GM21423 (cell line): Measurements from ENCODE around the gene TCEAL9.
"Not testable (repeated sequence)": the region's sequence is repeated elsewhere in the genome, so short reads cannot be mapped to it uniquely, and the experiment has no call there.

Experiments used
- ATAC-seq: cut with Tn5 transposase; IDR thresholded peaks from one replicate; pipeline ENCODE4 v1.9.1; 2021; ENCODE audit warnings: mild to moderate bottlenecking, moderate library complexity; ENCODE audit not compliant: unreplicated experiment

The TCEAL9 gene

DNA sequence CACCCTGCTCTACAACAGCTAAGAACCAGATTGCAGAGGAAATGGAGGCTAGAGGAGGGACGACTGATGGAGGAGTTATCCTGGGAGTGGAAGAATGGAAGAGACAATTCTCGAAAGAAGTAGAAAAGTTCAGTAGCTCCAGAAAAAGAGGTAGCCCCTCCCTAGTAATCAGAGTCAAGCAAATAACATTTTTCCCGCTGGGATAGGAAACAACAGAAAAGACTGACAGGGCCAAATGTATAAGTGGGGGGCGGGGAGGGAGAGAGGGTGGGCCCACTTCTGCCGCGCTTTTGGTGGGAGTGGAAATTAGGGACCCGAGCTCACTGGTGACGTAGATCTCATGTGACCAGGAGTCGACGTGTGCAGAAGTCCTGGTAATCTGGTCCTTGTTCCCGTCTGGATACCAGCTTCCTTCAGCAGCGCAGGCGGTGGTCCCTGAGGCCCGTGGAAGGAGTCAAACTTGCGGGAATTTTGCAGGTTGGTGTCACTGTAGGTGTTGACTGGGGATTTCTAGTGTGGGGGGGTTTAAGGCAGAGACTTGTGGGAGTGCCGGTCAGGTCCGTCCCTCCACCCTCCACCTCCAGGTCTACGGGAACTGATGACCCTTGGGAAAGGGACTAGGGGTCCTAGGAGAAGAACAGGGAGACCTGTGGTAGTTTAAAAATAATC, at the start of gene TCEAL9:
Gene TCEAL9, plus strand, starts transcription at position 377 of the 669 bp plus-strand sequence. CDS start 1,179 bp downstream, outside the sequence.
- ATAC-seq = no peak

DNA sequence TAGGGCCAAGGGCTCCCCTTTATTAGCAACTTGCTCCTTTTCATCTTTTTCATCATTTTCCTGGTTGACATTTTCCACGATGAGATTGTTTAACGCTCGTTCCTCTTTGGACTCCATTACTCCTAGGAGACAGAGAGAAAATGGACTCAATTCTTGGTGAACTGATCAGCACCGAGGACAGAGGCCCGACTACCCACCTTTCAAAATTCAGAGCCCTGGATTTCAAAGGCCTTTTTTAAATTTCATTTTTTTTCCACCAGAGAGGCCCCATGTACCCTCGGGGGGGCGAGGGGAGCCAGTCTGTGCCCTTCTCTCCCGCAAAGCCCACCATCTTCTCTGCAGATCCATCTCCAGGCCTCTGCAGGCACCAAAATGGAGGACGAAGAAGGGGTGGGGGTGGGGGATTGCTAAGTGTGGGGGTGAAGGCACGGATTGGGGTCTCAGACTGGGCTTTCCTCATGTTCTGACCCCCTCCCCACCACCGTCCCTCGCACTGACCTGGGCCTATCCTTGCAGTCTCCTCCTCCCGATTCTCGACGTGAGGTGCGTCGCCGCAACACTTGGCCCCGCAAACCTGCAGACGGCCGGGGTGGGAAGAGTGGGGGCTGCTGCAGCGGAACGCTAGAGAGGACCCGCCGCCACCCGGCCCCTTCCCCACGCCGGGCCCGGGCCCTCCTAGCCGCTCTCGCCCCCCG, 46.3 kb upstream of the TCEAL9 start:
- ATAC-seq = no peak

DNA sequence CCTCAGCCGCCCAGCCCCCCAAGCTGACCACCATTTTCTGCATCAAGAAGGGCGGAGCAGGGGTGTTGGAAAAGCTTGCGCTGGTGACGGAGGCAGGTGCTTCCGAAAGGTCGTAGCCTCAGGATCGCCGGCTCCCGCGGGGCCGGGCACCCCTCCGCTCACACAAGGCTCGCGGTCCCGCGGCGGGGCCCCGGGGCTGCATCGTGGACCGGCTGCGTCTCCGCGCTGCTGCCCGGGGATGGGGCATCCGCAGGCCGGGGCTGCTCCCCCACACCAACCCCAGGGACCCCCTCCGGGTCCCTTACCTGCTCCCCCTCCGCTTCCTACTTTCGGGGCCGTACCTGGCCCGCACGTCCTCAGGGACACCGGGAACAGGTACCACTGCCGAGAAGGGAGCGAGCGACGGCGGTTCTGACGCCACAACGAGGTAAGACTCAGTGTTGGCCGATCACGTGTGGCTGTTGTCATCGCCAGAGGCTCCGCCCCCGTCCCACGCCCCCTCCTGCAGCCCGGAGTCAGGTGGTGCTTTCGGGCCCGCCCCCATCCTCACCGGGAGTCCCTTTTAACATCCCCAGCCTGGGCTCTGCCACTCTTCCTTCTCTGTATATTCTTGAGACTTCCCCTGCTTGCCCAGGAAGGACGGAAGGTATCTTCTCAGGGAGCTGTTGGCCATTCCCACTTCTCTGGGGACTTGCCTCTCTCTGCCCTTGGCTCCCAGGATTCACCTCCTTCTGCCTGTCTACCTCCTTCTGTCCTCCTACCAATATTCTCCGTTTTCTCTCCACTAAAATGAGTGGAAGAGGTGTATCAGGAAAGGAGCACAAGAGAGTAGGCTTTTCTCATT, 45.5 kb upstream of the TCEAL9 start, which contains the start of gene BEX2:
Gene BEX2, minus strand, starts transcription at position 436 of the 844 bp plus-strand sequence. CDS start 1,014 bp downstream, outside the sequence.
- peak; percentile 95 for ATAC-seq

DNA sequence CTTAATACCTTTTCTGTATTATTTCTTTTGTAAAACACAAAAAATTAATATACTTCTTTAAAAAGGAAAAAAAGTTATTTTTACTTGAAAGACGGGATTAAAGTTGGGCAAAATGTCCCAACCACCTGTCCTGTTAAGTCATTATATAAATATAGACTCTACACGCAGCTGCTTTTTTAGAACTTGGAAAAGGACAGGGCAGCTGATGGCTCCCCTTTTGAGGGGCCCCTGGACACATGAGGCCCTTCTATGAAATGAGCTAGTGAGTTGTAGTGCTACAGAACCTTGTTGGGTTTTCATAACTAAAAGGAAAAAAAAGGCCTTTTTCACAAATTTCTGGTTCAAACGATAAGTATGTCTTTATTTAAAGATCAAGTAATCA, 44.9 kb upstream of the TCEAL9 start:
- ATAC-seq = no peak

DNA sequence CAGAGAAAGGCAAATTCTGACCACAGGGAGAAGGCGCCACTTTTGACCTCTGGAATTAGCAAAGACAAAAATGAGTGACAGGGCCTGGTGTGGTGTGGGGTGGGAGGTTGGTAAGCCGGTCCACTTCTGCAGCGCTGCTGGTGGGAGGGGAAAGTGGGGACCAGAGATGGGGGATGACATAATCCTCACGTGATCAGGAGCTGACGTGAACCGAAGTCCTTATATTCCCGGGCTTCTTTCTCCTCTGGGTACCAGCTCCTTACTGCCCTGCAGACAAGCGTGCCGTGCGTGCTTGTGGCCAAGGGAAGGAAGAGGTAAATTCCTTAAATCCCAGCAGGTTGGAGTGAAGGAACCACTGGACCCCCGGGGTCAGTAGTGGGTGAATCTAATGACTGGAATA, 26.3 kb upstream of the TCEAL9 start, which contains the start of gene TCEAL7:
Gene TCEAL7, plus strand, starts transcription at position 249 of the 400 bp plus-strand sequence. CDS start 1,165 bp downstream, outside the sequence.
- ATAC-seq = no peak

DNA sequence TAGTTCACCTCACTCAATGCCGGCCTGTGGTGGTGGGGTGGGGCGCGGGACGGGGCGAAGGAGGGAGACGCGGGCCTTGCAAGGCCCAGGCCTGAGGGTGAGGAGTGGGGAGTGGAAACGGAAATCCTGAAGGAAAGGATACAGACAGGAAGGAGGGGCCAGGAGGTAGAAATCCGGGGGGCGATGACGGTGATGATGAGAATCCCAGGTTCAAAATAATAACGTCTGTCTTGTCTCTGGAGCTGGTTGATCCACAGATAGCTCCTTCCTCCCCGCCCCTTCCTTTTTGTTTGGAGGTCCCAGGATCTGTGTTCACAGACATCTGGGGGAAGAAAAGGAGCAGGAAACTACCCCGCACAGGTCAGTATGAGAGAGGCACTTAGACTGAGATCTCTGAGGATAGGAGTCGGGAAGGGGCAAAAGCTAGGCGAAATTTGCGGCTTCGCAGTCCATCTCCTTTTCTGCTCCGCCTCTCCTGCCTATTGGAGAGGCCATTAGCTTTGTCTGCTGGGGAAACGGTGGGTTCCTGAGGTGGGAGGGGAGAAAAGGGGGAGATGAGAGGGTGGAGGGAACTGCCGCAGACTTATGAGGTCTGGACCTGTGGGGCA, 25.5 kb upstream of the TCEAL9 start:
- ATAC-seq = no peak

DNA sequence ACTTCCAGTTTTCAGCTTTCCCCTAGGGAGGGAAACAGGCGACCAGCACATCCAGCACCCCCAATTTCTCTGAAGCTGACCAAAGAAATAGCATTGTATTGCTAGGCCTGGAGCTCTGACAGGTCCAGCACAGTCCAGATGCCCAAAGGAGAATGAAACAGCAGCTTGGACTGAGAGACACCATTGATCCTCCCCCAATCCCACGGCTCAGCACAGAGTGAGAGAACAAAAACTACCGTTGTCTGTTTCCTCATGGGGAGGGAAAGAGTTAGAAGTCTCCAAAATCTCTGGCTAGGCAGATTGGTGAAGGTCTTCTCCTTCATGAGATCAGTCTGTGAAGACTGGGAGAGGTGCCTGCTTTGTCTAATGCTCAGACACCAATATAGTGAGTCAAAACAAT, 17.6 kb upstream of the TCEAL9 start:
- ATAC-seq = no peak

GRCh38 chrX:103343105-103343504, 13.2 kb upstream of the TCEAL9 start:
- no peak for ATAC-seq

- ATAC-seq = no peak
Measured at GRCh38 chrX:103344606-103345005, 11.7 kb upstream of the TCEAL9 start.

- no peak for ATAC-seq
Measured at GRCh38 chrX:103347682-103348397, 8.5 kb upstream of the TCEAL9 start.

- ATAC-seq = no peak
Measured at GRCh38 chrX:103356858-103357257, 552 bp downstream of the TCEAL9 start.

GRCh38 chrX:103357871-103358270, 1.6 kb downstream of the TCEAL9 start:
- ATAC-seq = no peak

GRCh38 chrX:103359605-103360004, 3.3 kb downstream of the TCEAL9 start:
- not testable (repeated sequence) for ATAC-seq

DNA sequence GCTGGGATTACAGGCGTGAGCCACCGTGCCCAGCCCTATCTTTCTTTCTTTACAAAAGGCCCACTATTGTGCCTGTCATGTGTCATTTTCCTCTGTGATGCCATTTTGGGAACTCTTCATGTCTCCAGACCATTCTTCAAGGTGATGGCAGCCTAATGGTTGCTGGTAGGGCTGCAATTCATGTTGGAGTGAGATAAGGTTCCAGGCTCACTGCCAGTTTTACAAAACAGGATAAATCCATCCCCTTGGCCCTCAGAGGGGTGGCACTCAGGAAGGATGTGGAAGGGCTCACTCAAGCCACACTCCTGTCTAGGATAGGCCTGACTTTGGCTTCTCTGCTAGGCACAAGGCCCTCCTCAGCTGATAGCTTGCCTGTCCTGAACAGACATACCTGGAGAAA, 3.8 kb downstream of the TCEAL9 start:
- no peak for ATAC-seq

DNA sequence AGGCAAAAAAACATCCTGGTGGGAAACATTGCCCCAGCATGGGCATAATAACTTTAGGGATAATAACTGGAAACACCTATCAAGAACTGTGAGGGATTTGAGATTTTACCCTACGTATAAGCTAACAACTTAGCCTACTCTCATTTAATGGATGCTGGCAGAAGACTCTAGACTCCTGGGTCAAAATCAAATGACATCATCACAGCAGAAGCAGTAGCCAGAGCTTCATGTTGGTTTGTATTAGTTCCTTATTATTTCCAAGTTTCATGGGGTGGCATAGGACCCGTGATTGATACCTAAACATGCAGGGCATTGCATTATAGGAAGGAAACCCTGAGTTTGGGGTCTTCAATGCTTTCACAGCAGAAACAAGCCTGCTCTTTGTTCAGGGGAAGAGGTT, 4.6 kb downstream of the TCEAL9 start:
- no peak for ATAC-seq

- ATAC-seq = no peak
Measured at GRCh38 chrX:103361798-103362197, 5.5 kb downstream of the TCEAL9 start.

- no peak for ATAC-seq
Measured at GRCh38 chrX:103362474-103362873, 6.2 kb downstream of the TCEAL9 start.

DNA sequence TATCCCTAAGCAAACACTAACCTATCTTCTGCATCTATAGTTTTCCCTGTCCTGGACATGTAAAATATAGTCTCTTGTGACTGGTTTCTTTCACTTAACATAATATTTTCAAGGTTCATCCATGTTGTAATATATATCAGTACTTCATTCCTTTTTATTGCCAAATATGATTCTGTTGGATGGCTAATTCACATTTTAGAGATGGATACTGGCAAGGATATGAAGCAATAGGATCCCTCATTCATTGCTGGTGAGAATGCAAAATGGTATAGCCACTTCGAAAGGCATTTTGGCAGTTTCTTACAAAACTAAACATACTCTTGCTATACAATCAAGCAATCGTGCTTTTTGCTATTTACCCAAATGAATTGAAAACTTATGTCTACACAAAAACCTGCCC, 6.7 kb downstream of the TCEAL9 start:
- ATAC-seq = no peak

DNA sequence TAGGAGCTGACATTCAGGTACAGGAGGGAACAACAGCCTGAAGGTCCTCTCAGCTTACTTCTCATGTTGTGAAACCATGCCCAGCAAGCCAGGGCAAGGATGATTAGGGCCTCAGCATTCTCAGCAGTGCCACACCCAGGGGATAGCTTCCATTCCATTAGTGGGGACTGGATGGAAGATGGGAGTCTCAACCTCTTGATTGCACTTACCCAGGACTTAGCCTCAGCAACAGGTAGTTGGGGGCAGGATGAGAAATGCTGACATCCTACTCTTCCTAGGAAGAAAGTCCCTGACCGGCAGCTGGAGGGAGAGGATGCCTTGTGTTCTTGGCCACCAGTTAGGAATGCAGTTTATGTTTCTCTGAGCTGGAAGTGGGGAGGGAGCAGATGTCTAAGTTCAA, 11.2 kb downstream of the TCEAL9 start:
- ATAC-seq = no peak

GRCh38 chrX:103369479-103369878, 13.2 kb downstream of the TCEAL9 start:
- ATAC-seq = no peak
